Fibroblast of villous mesenchyme (primary cell): ENCODE measurements around the gene IQGAP2. TPM values are rescaled to one million over a fixed set of nuclear protein-coding genes. Genes with fewer than 3 reads are reported as not detected.

Experiments used
- DNase-seq: peaks from one replicate; pipeline ENCODE4 v3.0.0-alpha.2; 2010; ENCODE audit warnings: low read depth
- H3K4me3 ChIP-seq: 2 replicates; pipeline ENCODE4 v1.5.1; 2011; ENCODE audit warnings: low read depth, mild to moderate bottlenecking, low read length
- total RNA-seq: library from RNA; depleted of rRNA; stranded (reverse); fragments of >200 nt; gene quantifications from 2 replicates; pipeline ENCODE4 v1.2.3, GENCODE V29; 2012
- TF ChIP-seq, protein P1 (sequence below): IDR thresholded peaks from 2 replicates; pipeline ENCODE4 v1.5.1; 2012; ENCODE audit warnings: low read depth, mild to moderate bottlenecking, low read length; ENCODE audit not compliant: insufficient read depth

The IQGAP2 gene
- total RNA-seq, 1 donor: 2.6 TPM

DNA sequence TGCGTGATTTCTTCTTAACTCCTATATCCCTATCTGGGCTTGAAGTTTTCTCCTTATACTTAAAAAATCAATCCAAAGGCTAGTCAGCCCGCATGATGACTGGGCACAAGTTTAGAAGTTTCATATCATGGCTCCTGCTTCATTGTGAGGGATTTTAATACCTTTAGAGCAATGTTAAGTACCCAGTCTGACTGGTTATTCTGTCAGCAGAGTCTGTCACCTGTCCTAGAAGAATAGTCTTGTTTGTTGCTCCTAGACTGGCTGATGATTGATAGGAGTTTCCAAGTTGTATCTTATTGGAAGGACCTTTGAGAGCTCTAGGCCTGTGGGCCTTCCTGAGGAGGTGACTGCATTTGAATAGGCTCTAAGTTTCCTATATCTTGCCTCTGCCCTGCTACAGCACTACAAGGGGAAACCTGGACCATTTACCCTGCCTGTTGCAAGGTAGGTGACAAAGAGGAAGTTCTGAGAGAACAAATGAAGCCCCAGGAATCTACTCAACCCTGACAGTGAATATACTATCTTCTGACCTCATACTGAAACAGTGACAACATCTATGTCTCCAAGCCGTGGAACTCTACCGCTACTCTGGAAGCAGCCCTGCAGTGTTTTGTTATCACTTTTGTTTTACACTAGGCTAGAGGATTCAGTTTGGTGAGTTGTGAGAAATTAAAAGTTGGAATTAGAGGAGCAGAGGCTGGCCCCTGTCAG, 153.6 kb downstream of the IQGAP2 start:
- no peak overlapping the region for H3K4me3 ChIP-seq
- TF ChIP-seq, protein P1, sequence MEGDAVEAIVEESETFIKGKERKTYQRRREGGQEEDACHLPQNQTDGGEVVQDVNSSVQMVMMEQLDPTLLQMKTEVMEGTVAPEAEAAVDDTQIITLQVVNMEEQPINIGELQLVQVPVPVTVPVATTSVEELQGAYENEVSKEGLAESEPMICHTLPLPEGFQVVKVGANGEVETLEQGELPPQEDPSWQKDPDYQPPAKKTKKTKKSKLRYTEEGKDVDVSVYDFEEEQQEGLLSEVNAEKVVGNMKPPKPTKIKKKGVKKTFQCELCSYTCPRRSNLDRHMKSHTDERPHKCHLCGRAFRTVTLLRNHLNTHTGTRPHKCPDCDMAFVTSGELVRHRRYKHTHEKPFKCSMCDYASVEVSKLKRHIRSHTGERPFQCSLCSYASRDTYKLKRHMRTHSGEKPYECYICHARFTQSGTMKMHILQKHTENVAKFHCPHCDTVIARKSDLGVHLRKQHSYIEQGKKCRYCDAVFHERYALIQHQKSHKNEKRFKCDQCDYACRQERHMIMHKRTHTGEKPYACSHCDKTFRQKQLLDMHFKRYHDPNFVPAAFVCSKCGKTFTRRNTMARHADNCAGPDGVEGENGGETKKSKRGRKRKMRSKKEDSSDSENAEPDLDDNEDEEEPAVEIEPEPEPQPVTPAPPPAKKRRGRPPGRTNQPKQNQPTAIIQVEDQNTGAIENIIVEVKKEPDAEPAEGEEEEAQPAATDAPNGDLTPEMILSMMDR: no peak
- no peak for DNase-seq

DNA sequence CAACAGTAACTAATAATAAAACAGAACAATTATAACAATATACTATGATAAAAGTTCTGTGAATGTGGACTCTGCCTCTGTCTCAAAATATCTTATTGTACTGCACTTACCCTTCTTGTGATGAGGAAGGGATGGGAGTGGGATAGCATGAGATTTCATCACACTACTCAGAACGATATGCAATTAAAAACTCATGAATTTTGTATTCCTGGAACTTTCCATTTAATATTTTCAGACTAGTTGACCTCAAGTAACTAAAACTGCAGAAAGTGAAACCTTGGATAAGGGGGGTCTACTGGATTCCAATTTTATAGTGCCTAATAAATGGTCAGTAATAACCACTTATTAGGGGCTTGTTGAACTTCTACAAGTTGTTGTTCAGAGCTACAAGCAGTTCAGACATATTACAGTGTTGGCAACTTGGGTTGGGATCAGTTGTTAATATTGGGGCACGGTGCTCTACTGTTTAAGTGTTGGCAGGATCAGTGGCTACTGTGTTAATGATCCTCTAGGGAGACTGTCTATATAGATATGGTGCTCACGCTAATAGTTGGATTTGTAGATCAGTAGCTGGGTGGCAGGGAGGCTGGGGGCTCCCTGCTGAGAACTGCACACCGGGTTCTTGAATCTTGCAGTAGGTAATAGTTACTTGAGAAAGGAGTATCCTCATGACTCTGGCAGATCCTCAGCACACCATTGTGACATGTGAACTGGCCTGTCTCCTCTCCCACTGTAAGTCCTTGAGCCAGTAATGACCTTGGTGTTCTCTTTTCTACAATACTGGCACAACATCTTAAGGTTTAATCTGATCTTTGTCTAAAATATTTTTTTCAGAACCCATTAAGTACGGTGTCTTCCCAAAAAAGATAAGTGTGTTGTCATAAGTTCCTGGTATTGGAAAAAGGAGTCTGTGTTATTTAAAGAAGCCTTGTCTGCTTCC, 158.1 kb downstream of the IQGAP2 start:
- DNase-seq: no peak
- no peak overlapping the region for H3K4me3 ChIP-seq
- TF ChIP-seq, protein P1: no peak

GRCh38 chr5:76561959-76562358, 158.9 kb downstream of the IQGAP2 start:
- H3K4me3 ChIP-seq: no peak overlapping the region
- no peak for DNase-seq
- TF ChIP-seq, protein P1: no peak

GRCh38 chr5:76565009-76565408, 161.9 kb downstream of the IQGAP2 start:
- no peak for DNase-seq
- TF ChIP-seq, protein P1: no peak
- H3K4me3 ChIP-seq: no peak overlapping the region

DNA sequence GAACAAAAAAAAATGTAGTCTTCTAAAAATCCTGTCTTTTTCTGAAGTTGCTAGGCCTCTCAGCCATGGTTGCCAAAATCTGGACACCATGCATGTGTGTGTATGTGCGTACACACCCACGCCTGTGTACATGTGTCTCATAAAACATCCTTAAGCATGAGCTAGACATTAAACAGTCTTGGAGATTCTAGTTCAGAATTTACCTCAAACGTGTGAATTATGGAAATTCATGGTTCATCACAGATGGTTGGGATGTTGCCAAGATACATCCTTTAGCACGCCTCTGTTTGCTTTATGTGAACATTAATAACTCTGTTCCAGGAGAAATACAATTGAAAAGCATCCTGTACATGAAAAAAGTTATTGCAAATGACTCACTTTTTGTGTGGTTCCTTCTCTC, 167.1 kb downstream of the IQGAP2 start:
- TF ChIP-seq, protein P1: no peak
- no peak for DNase-seq
- H3K4me3 ChIP-seq: no peak overlapping the region

- TF ChIP-seq, protein P1: no peak
- H3K4me3 ChIP-seq: no peak overlapping the region
- DNase-seq: no peak
Measured at GRCh38 chr5:76571559-76571958, 168.5 kb downstream of the IQGAP2 start.
